Endothelial cell (in vitro differentiated cells): ENCODE measurements around the gene VAPB. TPM values are rescaled to one million over a fixed set of nuclear protein-coding genes. Genes with fewer than 3 reads are reported as not detected.

ENCODE experiments used
- DNase-seq: peaks from one replicate; pipeline ENCODE4 v3.0.0; 2021; ENCODE audit warnings: low spot score
- H3K27ac Mint-ChIP-seq: one replicate; pipeline ENCODE4 v1.8.0; 2021; ENCODE audit warnings: mixed read lengths, inconsistent platforms; ENCODE audit not compliant: unreplicated experiment
- H3K27me3 Mint-ChIP-seq: one replicate; pipeline ENCODE4 v1.8.0; 2021; ENCODE audit warnings: mild to moderate bottlenecking, moderate library complexity, mixed read lengths, inconsistent platforms; ENCODE audit not compliant: unreplicated experiment
- H3K36me3 Mint-ChIP-seq: one replicate; pipeline ENCODE4 v1.8.0; 2021; ENCODE audit warnings: mild to moderate bottlenecking, low read depth, mixed read lengths, inconsistent platforms; ENCODE audit not compliant: unreplicated experiment
- H3K4me1 Mint-ChIP-seq: one replicate; pipeline ENCODE4 v1.8.0; 2021; ENCODE audit warnings: mild to moderate bottlenecking, mixed read lengths, inconsistent platforms; ENCODE audit not compliant: unreplicated experiment
- H3K4me3 Mint-ChIP-seq: one replicate; pipeline ENCODE4 v1.8.0; 2021; ENCODE audit warnings: mild to moderate bottlenecking, mixed read lengths, inconsistent platforms; ENCODE audit not compliant: unreplicated experiment
- H3K9me3 Mint-ChIP-seq: one replicate; pipeline ENCODE4 v1.8.0; 2021; ENCODE audit warnings: mixed read lengths, inconsistent platforms; ENCODE audit not compliant: unreplicated experiment
- CTCF ChIP-seq: fragments of 200-600 bp; sonication (generic); IDR thresholded peaks from one replicate; pipeline ENCODE4 v1.5.0; 2021; ENCODE audit warnings: antibody characterized with exemption; ENCODE audit not compliant: unreplicated experiment
- long read RNA-seq: library from polyadenylated mRNA; unstranded; transcript quantifications from one replicate; pipeline ENCODE4 v2.0.0, GENCODE V29; 2020; ENCODE audit not compliant: unreplicated experiment
- total RNA-seq: library from RNA; stranded (reverse); fragmentation: NEBNext Ultra II Directional; extraction: Animal tissue kit (Norgen Biotek cat#: 25700); gene quantifications from one replicate; pipeline ENCODE4 v1.2.1, GENCODE V29; 2021; ENCODE audit not compliant: unreplicated experiment

VAPB gene
- total RNA-seq: 55.5 TPM
- long read RNA-seq, full-length matches to known transcripts: 10 of 15 reads
- long read RNA-seq, partial matches to known transcripts: 1 of 15 reads
- long read RNA-seq, other reads (novel, unspliced or antisense): 4 of 15 reads

- H3K9me3 Mint-ChIP-seq: no peaks in the 10 kb centered on the region
- peaks cover 7% of the 10 kb centered on the region for H3K36me3 Mint-ChIP-seq
- peaks cover 4% of the 10 kb centered on the region for H3K27me3 Mint-ChIP-seq
- DNase-seq: peak; percentile 98
- peak within 1 kb of the TSS; percentile 90 for H3K27ac Mint-ChIP-seq
- H3K4me3 Mint-ChIP-seq: peak within 1 kb of the TSS; percentile 95
- H3K4me1 Mint-ChIP-seq: peaks cover 19% of the 10 kb centered on the region
- TF ChIP-seq CTCF: no peak
Observed at GRCh38 chr20:58388882-58389323, at the start of gene VAPB. VAPB (plus strand) TSS chr20:58389229; CDS start chr20:58389460, 231 bp downstream.

DNA sequence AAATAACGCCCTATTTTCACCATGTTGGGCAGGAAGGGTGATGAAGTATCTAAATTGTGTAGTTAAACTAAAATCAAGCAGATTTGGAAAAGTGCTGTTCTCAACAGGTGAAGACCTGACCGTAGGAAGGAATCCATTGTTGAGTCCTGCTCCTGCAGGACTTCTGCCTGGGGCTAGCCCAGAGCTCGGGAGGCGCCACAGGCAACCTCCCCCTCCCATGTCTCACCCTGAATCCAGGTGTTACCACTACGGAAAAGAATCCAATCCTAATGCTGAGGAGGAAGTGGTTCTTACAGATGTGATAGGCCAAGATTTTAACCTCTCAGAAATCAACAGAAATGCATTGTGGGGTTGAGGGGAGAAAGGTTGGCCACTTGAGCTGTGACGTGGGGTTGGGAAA lies 49.3 kb upstream of the VAPB start:
- no peak for DNase-seq
- Mint-ChIP-seq H3K27me3 (peaks cover 5% of the 10 kb centered on the region), H3K9me3 (no peaks in the 10 kb centered on the region), H3K27ac (no peak overlapping the region), H3K4me3 (peak overlapping the region; percentile 49), H3K36me3 (peaks cover 25% of the 10 kb centered on the region), H3K4me1 (peaks cover 7% of the 10 kb centered on the region)
- no peak for TF ChIP-seq CTCF

- H3K27ac Mint-ChIP-seq: no peak overlapping the region
- TF ChIP-seq CTCF: no peak
- peaks cover 5% of the 10 kb centered on the region for H3K4me1 Mint-ChIP-seq
- H3K36me3 Mint-ChIP-seq: peaks cover 27% of the 10 kb centered on the region
- no peak for DNase-seq
- peaks cover 5% of the 10 kb centered on the region for H3K27me3 Mint-ChIP-seq
- no peak overlapping the region for H3K4me3 Mint-ChIP-seq
- no peaks in the 10 kb centered on the region for H3K9me3 Mint-ChIP-seq
Observed at GRCh38 chr20:58340151-58340550, 48.9 kb upstream of the VAPB start.

DNA sequence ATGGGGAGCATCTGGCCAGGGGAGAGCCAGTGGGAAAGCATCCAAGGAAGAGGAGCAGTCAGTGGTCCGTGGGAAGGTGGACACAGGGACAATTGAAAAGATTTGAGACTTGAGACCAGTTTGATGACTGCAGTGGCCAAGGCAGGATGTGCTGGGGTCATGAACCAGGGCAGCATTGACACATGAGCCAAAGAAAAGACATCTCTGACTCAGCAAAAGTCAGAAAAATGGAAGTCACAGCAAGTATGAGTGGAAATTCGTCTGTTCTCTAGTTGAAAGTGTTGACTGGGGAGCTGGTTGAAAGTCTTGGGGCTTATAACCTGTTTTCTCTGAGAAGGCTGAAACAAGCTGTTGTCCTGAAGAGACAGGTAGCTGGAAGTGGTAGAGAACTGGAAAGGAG lies 48.2 kb upstream of the VAPB start:
- peaks cover 5% of the 10 kb centered on the region for H3K27me3 Mint-ChIP-seq
- no peak overlapping the region for H3K4me3 Mint-ChIP-seq
- no peak for TF ChIP-seq CTCF
- H3K4me1 Mint-ChIP-seq: peaks cover under 1% of the 10 kb centered on the region
- no peak overlapping the region for H3K27ac Mint-ChIP-seq
- H3K36me3 Mint-ChIP-seq: peaks cover 34% of the 10 kb centered on the region
- DNase-seq: no peak
- no peaks in the 10 kb centered on the region for H3K9me3 Mint-ChIP-seq

DNA sequence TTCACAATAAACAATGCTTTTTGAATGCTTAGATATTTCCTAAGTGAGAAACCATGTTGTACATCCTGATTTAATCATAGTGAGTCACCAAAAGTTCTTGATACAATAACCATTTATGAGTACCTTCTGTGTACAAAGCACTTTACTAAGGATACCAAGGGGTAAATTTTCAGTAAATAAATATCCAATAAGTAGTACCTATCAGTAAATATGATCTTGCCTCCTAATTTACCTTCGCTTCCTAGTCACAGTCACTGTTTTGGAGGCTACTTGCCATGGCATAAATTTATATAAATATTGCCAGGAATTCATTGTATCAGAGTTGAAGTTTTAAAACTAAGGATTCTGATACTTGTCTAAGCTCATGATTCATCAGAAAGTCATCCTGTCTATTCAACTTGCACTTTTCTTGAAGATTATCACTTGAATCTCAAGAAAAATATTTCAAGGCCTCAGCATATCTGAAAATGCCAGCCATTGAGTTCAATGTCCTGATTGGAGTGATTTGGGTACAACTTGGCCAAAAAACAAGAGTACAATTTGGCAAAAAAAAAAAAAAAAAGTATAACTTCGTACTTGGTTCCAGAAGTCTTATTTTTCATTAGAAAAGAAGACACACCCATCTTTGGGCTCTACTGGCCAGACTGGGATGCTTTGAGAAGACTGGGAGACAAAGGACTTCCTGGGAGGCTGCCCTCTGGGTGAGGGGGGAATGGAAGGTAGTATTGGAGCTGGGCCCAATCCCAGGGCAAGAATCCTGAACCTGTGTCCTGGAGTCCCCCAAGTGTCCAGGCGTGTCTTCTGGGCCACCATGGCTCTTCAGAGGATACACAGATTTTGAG lies 46.7 kb upstream of the VAPB start:
- peaks cover 4% of the 10 kb centered on the region for H3K27me3 Mint-ChIP-seq
- H3K4me3 Mint-ChIP-seq: no peak overlapping the region

More for the DNA sequence above, 46.7 kb upstream of the VAPB start:
- Mint-ChIP-seq H3K36me3 (peaks cover 48% of the 10 kb centered on the region), H3K4me1 (no peaks in the 10 kb centered on the region), H3K9me3 (no peaks in the 10 kb centered on the region), H3K27ac (no peak overlapping the region)
- no peak for DNase-seq
- TF ChIP-seq CTCF: no peak
